Activated CD8-positive, alpha-beta memory T cell treated with anti-CD3 and anti-CD28 coated beads for 4 hours (primary cell): ENCODE results near the gene HES3.

Experiments
- DNase-seq, 2 donors: peaks; one replicate each; pipeline ENCODE4 v3.0.0-alpha.2; 2020; ENCODE audit warnings: low read depth in 2 of 2

HES3 gene

DNA sequence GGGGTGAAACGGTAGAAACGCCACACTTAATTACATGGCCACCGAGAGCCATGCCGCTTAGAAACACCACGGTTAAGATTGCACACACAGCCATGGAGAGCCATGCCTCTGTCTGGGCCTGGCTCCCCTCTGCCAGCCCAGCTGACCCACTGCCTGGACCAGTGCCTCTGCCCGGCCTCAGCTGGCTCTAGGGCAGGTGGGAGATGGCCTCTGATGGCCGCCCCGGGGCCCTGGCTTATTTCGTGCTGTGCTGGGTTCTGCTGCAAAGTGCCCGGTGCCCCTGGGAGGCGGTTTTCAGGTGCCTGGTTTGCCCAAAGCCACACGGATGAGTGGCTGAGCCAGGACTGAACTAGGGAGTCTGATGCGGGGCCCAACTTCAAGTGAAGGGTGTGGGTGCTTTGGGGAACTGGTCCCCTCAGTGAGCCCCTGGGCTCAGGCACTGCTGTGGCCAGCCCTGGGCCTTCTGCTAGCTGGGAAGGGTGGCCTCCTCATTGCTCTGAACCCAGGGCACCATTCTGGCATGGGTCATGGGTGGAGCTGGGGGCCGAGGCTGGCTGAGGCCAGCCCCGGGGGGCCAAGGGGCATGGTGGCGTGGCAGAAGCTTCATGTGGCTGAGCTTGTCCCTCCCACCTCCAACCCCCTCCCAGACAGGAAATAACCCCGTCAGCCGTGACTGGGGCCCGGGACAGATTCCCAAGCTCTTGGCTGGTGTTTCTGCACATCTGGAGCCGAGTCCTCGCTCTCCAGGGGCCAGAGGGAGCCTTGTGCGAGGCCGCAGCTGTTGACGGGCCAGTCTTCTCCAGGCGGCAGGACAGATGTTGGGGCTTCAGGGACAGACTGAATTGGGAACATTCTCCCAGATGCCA, 18.8 kb downstream of the HES3 start:
- no peak for DNase-seq

DNA sequence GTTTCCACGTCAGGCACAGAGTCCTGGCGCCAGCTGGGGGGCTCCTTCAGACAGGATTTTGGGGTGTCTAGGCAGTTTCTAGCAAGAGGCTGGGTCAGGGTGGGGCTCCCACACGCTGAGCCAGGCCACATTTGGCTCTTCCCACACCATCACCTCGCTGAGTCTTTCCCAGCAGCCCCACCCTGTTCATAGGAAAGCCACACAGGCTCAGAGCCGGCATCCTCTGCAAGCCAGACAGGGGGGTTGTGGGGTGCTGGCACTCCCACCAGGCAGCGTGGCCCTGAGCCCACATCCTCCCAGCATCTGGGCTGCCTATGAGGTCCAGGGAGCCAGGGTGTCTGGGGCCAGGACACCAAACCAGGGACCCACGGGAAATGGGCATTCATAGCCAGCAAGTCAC, 19.7 kb downstream of the HES3 start:
- no peak for DNase-seq

DNA sequence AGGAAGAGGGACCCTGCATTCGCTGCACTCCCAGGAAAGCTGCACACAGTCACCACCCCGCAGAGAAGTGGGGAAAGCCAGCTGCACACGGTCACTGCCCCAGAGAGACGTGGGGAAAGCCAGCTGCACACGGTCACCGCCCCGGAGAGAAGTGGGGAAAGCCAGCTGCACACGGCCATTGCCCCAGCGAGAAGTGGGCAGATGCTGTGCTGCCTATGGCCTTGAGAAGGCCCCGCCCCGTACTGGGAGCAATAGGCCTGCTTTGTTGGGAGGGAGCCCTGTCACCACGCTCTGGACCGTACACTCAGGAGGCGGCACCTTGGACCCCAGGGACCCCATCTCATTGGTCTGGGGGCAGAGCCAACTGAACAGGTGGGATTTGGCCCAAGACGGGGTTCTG, 21.2 kb downstream of the HES3 start:
- no peak for DNase-seq

DNA sequence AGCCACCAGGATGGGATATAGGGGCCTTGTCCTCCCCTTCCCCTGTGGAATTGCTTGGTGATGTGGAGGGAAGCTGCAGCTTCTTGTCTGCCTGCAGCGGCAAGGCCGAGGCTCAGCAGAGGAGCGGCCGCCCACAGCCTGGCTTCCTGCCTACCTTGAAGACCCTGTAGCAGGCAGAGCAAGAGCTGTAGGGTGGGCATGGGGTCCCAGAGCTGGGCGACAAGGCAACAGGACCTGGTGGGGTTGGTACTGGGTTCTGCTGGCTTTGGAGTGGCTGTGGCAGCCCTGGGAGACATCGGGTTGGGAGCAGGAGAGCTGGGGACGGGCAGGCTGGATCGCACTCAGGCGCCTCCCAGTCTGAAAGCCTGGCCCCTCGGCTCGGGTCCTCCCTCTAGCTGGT, 22.7 kb downstream of the HES3 start:
- DNase-seq: no peak

DNA sequence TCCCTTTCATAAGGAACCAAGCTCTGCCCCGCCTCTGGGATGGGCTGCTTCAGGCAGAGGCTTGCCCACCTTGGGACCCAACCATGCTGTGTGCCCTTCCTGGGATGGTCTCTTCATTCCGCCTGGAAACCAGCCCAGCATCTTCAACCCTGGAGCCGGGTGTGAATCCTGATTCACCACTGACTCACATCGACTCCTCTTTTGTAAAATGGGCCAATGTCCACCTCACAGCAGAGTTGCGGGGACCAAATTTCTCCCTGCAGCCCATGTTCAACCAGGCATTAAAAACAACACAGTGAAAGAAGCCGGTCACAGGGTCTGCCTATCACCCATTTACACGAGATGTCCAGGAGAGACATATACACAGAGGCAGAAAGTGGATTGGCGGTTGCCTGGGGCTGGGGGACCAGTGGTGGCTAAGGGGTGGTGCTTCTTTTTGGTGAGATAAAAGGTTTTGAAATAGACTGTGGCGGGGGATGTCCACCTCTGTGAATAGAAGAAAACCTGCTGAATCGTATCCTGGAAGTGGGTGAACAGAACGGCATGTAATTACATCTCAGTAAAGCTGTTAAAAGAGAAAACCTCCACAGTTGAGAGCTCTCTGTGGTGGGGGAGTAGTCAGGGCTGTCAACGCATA, 23.8 kb downstream of the HES3 start:
- DNase-seq: no peak

DNA sequence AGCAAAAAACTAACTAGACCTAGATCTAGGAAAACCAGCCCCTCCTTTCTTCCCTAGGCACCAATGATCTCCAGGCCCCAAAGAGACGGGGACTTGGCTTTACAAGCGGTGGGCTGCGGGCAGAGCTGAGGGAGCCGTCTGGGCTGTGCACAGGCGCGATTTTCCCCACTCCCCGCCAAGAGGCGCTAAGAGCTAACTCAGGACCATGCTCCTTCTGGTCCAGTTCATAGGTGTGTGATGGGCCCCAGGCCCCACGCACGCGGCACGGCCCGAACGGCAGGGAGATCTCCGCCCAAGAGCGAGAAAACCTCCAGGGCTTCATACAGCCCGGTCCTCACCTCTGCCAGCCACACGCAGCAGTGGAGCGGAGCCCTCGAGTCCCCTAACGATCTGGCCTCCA, 24.4 kb downstream of the HES3 start:
- no peak for DNase-seq

DNA sequence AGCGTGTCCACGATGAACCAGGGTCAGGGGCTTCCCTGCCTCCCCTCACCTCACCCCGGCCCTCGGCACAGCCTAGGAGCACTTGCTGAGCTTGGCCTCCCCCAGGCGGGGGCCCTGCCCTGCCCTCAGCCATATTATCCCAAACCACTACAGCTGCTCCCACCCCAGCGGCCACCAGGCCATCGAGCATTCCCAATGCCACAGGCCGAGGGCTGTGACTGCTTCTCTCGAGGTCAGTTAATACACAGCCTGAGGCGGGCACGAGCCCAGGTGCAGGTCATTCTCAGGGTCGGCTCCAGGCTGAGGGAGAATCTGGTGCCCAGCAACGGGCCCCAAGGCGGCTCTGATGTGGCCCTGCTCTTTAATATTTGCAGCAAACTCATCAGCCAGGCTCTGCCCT, 25.3 kb downstream of the HES3 start:
- DNase-seq: no peak

DNA sequence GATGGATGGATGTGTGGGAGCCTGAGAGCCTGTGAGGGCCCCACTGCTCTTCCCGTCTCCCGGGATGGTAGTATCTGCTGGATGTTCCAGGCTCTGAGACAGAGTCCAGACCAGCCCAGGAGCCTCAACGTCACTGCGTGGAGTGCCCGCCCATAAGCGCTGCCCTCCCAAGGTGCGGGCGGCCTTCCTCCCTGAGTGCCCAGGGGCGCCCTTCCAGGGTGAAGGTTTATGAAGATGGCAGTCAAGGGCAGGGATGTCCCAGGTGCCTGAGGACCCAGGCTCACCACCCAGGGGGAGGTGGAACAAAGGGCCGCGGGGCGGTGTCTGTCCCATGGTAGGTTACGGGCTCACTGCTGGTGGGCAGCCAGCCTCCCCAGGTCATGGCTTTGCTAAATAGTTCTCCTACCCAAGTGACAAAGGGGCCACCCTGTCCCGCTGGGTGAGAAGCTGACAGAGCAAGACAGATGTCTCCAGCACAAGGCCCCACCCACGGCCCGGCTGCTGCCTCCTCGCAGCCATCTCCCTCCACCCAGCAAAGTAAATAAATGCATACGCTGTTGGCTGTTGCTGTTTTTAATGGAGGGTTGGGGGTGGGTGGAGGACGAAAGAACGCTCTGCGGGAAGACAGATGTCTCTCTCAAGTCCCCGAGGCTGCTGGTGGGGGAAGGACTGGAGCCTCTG, 25.9 kb downstream of the HES3 start:
- no peak for DNase-seq

DNA sequence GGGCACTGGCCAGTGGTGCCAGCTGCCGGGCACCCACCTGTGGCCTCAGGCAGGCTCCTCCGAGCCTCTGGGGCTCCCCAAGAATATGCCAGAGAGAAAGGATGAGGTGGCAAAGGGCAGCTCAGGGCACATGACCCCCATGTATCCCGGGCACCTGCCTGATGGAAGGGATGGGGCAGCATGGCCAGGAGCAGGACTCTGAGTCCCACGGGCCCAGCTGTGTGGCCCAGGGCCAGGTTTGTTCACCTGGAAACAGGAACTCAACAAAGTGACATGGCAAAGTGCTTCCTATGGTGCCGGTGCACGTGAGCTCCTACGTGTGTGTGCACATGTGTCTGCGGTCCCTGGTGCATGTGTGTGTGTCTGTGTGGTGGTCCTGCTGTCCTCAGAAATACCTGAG, 26.4 kb downstream of the HES3 start:
- DNase-seq: no peak

DNA sequence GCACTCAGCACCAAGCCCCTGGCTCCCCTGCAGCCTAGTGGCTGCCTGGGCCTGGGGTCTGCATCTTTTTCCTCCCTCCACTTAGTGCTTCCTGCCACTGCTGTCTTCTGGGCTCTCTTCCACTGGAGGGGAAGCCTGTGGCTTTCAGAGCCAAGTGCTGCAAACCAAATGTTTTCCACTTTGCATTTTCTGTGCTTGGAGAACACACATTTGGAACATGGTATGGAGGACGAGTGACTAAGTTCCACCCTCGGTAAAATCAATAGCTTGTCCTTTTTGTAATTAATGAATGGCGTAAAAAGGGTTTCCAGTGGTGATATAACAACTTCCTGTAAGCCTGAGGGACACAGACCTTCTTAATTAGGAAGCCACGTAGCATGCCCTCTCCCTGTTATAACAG, 27.0 kb downstream of the HES3 start:
- DNase-seq: no peak

DNA sequence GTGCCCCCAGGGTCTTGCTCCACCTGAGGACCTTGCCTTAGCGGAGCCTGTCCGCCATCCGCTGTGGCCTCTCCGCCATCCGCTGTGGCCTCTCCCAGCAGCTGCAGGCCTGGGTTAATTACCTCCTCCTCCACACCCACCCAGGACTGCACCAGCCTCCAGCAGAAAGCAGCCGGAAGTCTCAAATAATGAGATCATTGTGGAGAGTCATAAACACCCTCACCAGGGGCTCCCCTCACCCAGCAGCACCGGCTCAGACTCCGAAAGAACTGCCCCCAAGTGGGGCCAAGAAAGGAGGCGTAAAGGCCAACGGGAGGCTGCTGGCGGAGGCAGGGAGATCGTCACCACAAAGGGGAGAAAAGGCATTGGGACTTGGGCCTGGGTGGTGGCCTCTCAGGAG, 27.6 kb downstream of the HES3 start:
- DNase-seq: no peak

DNA sequence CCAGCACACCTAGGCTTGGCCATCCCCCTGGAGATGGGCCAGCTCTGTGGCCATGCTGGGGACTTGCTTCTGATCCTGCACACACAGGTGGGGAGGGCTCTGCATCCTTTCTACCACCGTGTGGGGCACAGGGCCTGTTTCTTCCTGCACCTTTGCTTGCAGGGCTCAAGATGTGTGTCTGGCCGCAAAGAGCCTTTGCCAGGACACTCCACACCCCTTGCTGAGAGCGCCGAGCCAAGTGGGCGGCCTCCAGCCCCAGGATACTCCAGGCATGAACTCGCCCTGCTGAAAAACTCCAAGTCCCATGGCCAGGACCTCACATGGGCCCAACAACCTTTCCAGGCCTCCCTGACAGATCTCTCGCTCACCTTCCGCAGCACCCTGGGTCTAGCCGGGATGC, 28.5 kb downstream of the HES3 start:
- no peak for DNase-seq

DNA sequence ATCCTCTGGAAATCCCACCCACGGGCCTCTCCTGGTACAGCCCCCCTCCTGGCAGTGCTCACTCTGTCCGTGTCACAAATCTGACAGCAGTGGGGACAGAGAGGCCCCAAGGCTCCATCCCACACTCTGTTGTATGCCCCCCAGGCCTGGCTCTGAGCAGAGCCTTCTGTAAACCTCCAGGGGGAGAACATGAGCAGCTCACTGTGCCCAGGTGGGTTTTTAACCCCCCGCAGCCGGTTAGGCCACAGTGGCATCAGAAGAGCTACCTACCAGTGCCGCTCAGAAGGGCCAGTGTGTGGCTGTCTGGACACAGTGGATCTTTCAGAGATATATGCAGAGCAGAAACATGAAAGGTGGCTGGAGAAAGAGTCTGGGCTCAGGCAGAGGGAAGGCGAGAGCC, 28.9 kb downstream of the HES3 start:
- no peak for DNase-seq

DNA sequence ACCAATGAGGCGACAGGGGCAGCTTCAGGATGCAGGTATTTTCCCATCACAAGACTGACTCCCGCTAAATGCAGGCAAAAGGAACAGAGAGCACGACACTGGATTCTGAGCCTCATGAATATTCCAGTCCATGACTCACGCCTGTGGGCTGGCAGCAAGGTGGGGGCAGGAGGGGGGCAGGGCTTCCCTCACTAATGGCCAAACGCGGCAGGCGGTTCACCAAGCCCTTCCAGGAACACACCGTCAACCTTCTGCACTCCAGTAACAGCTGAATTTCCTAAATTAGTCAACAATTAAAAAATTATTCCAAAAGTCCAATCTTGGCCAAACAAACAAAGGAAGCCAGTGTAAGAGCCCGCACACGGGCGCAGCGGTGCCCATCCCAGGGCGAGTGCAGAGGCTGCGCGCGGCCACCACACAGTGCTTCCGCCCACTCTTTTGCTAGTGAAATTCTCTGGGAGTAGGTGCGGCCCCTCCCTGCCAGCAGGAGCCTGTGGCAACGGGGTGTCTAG, 29.5 kb downstream of the HES3 start:
- DNase-seq: no peak

DNA sequence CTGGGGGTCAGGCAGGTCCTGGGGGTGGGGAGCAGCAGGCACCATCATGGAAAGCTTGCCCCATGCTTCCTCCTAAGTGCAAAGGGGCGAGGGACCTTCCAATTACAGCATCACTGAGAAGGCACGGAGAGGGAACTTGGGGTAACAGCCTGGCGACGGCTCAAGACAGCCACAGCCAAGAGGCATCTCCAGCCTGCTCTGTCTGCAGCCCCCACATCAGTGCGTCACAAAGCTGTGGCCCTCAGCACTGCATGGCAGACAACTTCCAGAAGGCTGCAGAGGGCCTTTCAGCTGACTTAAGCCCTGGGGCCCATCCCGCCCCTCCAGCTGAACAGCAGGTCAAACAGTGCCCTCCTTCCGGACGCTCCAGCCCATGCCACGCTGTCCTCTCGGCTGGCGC, 30.1 kb downstream of the HES3 start:
- no peak for DNase-seq

DNA sequence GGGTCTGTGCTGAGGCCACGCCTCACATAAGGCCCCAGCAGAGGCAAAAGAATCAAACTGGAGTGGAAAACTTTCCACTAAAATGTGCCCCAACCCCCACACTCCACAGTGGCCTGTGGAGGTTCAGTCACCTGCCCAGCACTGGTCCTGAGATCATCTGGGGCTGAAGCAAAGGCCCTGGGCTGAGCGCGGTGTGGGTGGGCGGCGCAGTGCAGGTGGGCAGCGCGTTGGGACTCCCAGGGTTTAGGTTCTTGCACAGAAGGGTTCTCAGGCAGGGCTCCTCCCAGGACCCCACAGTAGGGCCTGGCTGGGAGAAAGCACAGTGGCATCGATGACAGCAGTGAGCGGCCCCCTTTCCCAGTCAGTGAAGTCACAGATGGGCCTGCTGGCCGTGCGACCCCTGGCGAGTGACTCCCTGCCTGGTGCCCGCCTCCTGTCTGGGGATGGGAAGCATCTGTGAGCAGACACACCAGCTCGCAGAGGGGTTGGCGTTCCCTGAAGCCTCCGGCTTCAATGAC, 30.7 kb downstream of the HES3 start:
- no peak for DNase-seq

DNA sequence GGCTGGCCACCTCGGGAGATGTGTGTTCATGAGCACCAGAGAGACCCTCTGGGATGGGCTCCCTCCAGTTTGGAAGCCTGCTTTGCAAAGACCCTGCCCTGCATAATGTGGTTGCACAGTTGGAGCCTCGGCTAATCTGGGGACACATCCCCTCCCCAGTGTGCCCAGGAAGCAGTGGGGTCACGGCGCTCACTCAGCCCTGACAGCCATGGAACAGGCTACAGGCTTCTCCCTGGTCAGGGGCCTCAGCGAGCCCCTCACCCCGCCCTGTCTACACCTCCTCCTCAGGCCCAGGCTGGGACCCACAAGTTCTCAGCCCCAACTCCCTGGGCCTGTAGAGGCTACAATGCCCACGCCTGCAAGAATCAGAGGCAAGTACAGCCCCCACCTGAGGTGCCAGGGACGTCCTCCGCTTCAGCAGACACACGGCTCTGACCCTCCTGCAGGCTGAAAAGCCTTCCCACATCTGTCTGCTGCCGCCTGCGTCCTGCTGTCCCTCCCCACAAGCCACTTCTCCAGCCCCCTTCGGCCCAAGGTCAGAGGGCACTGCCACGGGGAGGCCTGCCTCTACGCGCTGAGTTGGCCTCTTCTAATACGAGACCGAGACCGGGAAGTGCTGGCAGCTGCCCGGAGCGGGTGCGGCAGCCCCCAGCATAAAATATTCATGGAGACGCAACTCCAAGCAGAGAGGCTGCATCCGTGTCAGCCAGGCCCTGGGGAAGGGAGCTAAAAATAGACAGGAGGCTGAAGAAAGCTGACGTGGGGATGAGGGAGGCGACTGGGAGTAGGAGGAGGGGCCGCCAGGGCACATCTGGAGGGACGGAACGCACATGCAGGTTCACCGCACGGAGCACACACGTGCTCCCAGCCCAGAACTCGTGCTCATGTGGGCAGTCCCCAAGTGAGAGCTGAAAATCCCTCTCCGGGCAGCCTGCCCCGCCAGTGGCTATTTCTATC, 32.1 kb downstream of the HES3 start:
- no peak for DNase-seq

DNA sequence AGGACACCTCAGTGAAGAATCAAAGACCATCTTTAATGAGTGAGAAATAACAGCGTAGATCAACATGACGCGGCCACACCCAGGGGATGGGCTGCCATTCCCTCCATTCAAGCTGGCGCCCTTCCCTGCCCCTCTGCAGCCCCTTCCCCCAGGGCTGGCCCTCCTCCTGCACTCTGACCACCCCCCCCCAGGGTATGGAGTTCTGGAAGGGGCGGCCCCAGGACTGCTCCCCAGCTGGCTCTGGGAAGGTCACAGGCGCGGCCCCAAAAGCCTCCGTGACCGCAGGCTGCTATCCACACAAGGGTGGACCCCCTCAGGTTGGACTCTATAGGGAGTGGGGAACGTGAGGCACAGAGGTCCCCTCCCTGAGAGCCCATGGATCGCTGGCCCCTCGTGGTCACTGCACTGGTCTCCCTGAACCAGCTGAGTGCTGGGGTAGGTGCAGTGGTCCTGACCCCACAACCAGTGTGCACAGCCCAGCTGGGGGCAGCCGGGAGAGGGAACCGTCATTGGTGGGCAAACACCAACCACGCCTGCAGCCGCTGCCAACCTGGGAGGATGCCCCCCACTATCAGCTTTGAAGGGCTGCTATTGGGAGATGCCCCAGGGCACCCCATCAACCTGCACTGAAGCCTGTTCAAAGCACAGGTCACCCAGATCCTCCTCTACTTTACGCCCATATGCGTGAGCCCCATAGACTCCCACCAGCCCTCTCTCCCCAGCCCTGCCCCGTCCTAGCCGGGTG, 33.0 kb downstream of the HES3 start:
- no peak for DNase-seq

DNA sequence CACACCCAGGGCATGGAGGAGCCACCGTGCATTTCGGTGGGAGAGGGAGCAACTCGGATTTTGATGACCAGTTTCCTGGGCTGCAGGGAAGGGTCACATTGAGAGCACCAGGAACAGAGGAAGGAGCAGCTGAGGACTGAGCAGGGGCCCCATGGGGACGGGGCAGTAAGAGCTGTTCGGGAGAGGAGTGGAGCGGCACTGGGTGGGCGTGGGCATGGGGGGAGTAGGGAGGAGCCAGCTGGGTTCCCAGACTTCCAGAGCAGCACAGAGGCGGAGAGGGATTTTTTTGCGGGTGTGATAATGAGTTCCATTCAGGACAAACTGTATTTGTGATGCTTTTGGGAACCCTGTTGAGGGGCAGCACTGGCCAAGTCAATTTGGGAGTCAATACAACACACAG, 34.3 kb downstream of the HES3 start:
- DNase-seq: no peak

DNA sequence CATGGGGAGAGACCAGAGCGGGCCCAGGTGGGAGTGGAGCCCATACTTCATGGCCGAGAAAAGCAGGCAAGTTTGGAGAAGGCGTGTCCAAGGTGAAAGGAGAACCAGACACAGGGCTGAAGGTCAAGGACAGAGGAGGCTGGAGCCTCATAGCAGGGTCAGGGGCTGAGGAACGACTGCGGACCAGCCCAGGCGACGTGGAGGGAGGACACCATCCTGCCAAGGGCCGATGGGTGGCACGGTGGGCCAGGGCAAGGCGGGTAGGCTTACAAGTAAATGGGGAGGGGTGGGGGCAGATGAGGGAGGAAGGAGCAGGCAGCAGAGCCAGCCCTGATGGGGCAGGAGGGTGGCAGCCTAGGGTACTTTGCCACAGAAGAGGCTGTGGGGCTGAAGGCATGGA, 35.1 kb downstream of the HES3 start:
- DNase-seq: no peak
